GM21723 (cell line): ENCODE measurements around the gene PODXL.
A peak's percentile ranks its signal among the peaks of the same experiment; 100 is the strongest.
"Not testable (repeated sequence)": the region's sequence is repeated elsewhere in the genome, so short reads cannot be mapped to it uniquely, and the experiment has no call there.

Experiments
- ATAC-seq: cut with Tn5 transposase; IDR thresholded peaks from one replicate; pipeline ENCODE4 v1.9.1; 2021; ENCODE audit warnings: mild to moderate bottlenecking, moderate library complexity; ENCODE audit not compliant: unreplicated experiment

The PODXL gene

DNA sequence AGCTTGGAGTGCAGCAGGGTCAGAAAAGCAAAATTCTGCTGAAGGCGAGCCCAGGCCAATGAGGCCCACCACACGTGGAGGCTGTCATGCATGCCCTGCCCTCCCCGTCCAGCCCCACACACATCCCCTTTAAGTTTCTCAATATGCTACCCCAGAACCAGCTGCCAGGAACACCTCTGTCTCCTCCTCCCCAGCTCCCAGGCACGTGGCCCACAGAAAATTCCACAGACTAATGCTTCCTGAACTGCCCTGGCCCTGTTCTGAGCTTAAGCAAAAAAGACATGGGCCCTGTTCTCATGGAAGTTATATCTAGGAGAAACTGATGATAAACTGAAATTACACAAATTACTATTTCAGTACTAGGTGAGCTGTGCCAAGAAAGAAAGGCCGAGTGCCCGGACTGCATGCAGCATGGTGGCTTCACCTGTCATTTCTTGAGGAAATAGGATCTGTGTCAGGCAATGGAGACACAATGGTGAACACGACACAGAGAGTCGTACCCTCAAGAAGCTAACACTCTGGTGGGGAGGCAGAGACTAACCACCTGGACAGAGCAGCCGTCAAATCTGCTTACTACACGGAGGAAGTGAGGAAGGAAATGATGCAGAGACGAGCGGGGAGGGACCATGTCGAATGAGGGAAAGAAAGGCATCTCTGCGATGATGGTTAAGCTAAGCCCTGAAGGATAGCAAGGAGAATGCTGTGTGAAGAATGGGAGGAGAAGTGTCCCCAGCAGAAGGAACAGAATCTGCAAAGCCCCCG, 44.5 kb downstream of the PODXL start:
- no peak for ATAC-seq

DNA sequence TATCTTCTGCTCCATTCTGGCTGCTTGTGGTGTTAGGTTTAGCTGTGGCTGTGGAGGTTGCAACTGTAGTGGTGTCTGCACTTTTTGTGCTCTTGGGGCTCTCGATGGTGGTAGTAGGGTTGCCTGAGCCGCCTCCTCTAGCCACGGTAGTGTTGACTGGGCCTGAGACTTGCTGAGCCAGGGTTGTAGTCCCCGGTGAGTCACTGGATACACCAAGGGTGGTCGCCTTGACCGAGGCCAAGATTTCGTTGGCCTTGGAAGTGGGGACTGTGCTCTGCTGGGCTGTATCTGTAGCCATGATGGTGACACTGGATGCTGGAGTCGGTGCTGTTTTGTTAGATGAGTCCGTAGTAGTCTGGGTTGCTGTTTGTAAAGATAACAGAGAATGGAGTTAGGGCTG, 45.4 kb downstream of the PODXL start:
- no peak for ATAC-seq

DNA sequence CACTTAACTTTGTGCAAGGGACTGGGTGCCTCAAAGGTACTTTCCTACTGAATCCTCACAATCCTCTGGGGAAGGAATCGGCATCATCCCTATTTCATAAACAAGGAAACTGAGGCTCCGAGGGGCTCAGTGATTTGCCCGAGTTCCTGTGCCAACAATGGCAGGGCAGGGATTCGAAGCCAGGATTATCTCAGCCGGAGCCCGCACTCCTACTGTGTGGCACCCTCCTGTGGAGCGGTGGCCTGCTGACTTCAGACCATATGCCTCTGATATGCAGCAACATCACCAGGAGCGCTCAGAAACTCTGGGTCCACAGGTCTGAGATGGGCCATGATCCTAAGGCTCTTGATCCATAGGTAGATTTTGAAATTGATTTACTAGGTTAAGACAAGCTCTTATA, 46.6 kb downstream of the PODXL start:
- ATAC-seq = no peak

DNA sequence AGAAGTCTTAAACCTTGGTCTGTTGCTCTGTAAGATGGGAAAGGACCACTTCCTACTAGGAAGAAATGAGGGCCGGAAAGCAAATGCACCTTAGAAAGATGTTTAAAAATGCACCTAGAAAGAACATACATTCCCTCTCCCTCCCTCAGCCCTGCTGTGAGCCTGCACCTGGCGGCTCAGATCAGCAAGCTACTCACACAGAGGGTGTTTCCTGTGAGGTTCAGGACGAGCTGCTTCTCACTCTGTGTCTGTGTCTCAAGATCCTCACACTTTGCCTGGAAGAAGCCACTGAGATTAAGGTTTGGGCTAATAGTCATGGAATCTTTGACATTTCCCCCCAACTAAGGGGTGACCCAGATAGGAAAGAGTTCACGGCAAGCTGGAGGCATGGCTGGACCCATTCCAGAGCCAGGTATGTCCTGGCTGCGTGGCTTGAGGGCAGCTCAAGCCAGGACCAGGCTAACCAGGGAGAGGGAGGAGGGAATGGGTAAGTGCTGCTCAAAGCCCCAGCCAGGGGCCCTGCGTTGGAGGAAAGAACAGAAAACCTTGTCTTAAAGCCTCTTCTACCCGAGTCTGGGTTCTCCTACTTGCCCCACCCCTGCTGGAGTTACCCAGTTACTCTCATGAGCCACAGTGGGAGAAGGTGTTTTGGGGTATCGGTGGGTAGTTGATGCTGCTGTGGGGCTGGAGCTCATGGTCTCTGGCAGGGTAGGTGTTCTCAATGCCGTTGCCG, 47.5 kb downstream of the PODXL start:
- no peak for ATAC-seq

DNA sequence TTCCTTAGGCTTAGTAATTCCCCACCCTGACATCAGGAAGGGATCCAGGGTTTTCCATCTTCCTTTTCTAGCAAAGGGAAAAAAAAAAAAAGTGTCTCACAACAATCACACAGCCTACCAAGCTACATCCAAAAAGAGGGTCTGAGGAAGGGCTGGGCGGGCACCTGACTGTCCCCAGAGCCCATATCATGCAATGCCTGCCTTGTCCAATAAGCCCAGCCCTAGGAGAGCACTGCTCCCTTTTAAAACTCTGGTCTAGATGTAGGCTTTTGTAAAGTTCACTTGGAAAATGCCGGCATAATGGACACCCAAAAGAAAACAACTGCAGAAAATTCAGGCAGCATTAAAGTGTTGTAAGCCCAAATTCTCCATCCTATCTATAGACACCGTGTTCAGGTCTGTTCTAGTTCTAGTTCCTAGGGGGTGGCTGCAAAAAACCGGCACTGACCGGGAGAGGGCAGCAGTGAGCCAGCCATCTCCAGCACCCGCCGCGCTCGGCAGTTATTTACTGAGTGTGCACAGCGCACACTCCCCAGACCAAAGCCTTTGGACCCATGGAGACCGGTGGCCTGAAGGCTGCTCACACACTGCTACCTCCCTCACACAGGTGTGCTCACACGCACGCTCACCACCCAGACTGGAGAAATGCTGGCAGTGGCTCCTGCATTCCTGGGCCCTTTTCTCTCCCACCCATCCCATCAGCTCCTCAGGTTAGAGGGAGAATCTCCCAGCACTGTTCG, 48.7 kb downstream of the PODXL start:
- peak; percentile 85 for ATAC-seq

DNA sequence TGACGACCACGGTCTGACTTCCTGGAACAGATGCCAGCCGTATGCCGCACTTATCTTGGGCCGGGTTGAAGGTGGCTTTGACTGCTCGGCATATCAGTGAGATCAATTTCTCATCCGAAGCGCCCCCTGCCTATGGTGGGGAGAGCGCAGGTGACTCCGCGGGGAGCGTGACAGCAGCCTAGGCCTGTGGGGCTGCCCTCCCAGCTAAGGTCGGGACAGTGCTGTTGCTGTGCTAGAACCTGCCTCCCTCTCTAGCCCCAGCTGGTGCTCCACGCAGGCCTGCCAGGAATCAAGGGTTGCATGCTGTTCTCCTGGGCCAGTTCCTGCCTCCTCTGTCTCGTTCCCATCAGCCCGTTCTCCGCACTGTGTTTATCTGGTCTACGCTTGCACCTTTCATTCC, 49.8 kb downstream of the PODXL start:
- ATAC-seq = no peak

DNA sequence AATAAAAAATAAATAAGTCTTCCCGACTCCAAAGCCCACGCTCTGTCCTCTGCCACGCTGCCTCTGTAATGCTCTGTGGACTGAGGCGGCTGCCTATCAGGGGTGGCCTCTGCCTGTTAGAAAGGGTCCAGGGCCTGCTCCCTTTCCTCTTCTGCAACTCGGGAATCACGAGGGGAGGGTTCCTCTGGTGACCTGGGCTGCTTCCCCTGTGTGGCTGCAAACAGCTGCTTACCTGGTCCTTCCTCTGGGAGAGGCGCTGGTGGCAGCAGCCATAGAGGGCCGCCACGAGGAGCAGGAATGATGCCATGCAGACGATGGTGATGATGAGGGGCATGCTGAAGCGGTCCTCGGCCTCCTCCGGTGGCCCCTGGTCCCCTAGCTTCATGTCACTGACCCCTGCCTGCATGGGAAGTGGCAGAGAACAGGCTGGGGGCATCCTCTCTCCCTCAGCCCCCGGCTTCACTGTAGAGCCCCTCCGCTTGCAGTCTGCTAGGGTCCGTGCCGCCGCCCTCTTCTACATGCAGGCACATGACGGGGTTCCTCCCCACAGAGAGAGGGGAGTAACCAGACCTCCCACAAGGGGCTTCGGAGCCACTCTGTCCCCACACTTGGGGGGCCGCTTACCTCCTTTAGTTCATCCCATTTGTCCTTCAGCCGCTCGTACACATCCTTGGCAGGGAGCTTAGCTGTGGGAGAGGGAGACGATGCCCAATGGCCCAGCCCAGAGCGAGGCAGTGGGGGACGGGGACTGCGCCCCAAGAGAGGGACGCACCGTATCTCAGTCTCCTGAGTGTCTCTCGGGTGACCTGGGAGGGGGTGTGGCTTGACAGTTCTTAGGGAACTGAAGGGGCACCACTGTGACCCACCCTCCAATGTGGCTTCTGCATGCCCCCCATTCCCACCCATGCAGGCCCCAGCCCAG, 50.5 kb downstream of the PODXL start:
- ATAC-seq = no peak

DNA sequence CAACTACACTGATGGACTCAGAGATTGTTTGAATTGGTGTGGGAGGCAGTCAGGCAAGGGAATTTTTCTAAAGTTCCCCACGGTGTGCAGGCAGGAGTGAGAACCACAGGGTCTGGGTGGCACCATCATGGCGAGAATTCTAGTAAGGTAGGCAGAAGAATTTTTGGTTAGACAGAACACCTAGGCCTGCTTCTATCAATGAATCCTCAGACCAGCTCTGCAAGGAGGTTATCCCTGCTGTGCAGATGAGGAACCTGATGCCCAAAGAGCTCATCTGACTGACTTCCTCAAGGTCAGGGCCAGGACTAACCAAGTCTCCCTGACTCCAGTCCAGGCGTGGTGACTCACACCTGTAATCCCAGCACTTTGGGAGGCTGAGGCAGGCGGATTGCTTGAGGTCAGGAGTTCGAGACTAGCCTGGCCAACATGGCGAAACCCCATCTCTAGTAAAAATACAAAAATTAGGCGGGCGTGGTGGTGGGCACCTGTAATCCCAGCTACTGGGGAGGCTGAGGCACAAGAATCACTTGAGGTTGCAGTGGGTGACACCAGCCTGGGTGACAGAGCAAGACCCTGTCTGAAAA, 51.3 kb downstream of the PODXL start:
- ATAC-seq = not testable (repeated sequence)

DNA sequence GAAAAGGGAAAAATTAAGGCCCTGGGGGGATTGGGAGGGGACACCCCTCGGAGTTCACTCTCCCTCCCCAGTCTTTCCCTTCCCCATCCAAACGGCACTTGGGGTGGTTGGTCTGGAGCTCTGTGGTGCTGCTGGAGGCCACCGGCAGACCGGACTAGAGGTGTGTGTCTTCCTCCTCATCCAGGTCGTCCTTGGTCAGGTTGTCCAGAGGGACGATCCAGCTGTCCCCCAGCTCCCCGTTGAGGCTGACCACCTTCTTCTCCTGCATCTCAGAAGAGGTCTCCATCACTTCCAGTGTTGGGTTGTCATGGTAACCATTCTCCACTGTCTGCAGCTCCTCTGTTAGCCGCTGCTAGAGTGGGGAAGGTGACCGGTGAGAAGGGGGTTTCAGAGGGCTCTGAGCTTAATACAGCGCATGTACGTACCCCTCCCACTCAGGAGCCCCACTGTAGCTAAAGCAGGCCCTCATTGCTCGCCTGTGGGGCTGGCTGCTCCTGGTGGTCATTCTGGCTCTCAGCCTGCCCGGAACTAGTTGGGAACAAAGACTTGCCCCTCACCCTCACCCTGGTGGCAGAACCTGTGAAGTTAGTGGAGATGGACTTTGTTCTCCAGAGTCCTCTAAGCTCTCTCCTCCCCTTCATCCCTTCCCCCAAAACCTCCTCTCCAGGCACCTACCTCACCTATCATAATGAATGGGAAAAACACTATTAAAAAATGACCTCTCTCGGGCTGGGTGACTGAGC, 52.1 kb downstream of the PODXL start:
- ATAC-seq = no peak

DNA sequence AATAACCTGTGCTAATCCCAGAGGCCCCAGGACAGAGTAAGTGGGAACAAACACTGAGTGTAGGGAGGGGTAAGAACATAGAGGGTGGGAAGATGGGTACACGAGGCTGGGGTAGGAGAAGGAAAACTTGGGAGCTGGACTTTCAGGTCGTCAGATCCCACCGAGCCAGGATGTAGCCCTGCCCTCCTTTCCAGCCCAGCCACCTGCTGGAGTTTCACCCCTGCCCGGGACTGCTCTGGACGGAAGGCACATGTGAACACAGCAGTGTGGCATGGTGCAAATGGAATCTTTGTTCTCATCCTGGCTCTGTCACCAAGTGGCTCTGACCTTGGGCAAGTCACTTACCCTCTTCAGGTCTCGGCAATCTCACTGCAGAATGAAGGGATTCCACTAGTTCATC, 52.8 kb downstream of the PODXL start:
- no peak for ATAC-seq

DNA sequence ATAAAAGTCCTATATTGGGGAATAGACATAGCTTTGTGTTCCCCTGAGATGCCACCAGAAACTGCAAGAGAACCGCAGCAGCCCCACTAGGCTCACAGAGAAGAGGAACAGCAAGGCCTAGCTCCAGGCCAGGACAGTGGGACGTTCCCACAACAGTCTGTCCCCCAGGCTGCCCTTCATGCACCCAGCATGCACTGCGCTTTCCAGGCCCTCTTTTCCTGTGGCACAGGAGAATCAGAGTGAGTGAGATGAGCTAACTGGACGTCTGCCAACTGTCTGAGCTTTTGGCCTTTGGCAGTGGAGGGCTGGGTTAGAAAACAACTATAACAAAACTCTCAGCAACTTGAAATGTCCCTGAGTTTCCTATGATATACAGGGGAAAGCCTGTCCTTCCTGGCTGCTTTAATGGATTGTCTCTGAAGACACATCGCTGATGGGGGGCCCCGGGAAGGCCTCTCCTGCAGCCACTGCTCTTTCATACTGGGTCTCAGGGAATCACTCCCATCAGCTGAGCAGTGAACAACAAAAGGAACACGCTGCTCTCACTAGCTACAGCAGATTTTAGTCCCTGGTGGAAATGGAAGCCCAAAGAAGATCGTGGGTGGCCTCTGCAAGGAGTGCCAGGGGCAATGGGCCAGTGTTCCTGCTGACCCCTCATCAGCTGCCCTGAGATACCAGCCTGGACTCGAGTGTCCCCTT, 53.5 kb downstream of the PODXL start:
- no peak for ATAC-seq

DNA sequence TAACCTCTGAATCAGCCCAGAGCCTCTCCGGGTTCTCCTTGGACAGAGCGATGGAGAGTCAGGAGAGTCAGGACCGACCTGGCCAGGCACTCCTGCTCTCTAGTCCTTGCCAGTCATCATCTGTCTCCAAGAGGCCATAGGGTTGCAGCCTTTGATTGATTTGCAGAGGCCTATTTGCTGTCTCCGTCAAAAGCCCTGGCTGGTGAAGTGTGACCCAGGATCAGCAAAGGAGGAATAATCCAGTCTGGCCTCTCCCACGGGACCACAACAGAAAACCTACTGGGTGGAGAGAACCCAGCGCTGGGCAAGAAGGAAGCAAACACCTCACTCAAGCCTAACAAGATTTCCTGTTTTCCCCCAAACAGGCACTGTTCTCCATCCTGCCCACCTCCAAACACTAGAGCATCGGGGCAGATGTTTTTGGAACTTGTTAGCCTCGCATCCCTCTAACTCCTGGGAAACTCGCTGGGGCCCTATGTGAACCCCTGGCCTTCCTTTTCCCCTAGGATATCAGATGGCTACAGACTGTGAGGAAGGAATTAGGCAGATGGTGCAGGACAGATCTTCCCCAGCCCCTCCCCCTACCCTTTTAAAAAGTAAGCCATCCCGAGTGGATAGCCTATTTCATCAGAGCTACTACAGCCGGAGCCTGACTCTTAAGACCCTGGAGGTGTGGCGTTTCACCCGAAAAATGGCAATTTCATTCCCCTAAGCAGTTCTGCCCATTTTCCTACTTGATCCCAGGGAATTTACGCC, 54.3 kb downstream of the PODXL start:
- ATAC-seq = no peak

DNA sequence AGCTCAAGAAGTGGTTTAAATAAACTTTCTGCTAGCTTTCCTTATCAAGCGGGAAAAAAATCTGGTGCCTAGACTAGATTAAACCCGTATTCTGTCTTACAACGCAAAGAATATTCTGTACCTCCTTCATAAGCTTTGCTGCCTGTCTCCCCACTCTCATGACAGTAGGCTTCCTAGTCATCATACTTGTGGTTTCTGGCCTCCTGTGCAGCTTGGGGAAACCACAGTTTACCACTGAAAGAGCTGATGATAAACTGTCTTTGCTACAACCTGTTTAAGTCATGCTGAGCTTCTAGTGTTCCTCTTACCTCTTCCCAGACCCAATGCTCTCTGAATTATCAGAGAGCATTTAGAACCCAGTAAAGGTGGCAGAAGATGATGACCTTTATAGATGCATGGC, 55.0 kb downstream of the PODXL start:
- peak; percentile 80 for ATAC-seq

DNA sequence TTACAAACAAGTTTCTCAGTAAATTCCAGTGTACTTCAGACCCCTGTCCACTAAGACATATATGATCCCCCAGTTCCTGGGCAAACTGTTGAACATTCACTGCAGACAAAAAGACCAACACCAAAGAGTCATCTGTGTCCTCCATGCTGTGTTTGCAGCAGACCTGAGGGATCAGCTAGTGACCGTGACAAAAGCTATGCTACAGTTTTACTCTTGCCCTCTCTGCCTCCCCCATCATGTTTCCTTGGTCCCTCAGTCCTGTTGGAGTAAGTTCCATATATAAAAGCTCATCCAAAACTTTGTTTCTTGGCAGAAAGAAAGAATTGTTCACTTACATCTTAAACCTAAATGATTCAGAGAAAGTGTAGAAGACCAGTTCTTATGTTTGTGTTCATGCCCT, 56.1 kb downstream of the PODXL start:
- no peak for ATAC-seq

DNA sequence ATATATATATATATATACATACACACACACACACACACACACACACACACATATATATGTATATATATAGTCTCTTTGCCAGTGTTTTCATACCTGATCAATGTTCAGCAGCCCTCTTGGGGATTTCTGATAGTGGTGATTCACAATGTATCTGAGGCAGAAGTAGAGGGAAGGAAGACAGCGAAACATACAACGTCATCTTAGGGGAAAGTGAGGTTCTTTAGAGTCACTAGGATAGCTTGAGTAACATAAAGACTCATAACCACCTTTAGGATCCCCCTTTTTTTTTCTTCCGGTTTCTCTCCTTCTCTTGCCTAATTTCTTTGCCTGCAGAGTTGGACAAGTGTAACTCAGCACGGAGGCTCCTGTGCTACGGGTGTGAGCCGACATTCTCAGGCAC, 56.6 kb downstream of the PODXL start:
- ATAC-seq = no peak

DNA sequence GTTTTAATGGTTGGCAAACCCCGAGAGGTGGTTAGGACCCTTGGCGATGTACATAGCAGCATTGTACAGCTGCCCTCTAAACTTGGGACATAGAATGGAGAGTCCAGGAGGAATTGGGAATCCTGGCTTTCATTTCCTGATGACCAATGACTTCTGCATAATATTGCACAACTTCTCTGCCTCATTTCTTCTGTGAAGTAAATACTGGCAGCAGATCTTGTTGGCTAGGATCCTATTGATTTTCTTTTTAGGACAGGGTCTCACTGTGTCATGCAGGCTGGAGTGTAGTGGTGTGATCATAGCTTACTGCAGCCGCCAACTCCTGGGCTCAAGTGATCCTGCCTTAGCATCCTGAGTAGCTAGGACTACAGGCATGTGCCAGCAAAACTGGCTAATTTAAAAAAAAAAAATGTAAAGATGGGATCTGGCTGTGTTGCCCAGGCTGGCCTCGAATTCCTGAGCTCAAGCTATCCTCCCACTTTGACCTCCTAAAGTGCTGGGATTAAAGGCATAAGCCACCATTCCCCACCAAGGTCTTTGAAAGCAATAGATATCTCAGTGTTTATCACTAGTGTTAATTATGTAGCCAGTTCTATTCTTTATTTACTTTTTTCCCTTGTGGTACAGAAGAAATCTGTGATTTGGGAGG, 58.1 kb downstream of the PODXL start:
- ATAC-seq = no peak

DNA sequence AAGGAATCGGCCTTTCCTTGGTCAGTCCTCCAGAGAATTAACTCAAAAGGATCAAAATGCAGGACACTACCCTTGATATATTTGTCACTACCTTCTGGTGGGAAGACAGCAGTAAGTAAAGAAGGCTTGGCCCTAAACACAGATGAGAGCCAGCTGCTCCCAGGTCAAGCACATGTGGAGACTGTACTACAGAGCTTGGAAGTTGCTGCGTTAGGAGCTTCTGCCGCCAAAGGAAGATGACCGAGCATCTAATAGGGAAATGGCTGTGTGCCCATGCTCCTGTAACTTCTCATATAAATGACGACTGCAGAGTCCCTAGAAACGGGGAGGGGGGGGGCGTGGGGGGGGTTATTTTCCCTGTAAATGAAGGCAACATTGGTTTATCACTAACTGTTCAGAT, 59.0 kb downstream of the PODXL start:
- ATAC-seq = no peak
